Activated T-cell treated with anti-CD3 and anti-CD28 coated beads for 1 hour (primary cell): ENCODE data around the gene PTCSC3.
"Not testable (repeated sequence)": the region's sequence is repeated elsewhere in the genome, so short reads cannot be mapped to it uniquely, and the experiment has no call there.

Experiments
- DNase-seq: peaks from one replicate; pipeline ENCODE4 v3.0.0-alpha.2; 2020; ENCODE audit warnings: low read depth

PTCSC3 gene

GRCh38 chr14:36173161-36173560, 3.4 kb downstream of the PTCSC3 start:
- DNase-seq, result no peak

GRCh38 chr14:36171607-36172006, 4.9 kb downstream of the PTCSC3 start:
- DNase-seq, result no peak

DNA sequence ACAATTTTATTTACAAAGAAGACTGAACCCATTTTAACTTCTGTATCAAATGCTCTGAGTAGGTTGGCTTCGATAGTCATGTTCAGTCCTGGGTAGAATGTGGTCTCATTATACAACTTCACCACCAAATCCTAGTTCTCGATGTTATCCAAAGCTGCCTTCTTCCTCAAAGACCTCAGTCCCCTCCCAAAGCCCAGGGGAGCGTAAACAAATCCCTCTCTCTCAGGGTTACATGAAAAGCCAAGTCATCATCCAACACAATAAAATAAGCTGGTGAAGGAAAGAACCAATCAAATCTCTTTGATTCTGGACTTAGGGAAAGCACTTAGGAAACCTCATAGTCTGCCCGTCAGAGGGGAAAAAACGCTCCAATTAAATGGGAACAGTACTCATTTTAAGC, 9.1 kb downstream of the PTCSC3 start:
- DNase-seq, result no peak

GRCh38 chr14:36163451-36163850, 13.1 kb downstream of the PTCSC3 start:
- no peak for DNase-seq

GRCh38 chr14:36162267-36162666, 14.3 kb downstream of the PTCSC3 start:
- no peak for DNase-seq

GRCh38 chr14:36161776-36162175, 14.7 kb downstream of the PTCSC3 start:
- no peak for DNase-seq

DNA sequence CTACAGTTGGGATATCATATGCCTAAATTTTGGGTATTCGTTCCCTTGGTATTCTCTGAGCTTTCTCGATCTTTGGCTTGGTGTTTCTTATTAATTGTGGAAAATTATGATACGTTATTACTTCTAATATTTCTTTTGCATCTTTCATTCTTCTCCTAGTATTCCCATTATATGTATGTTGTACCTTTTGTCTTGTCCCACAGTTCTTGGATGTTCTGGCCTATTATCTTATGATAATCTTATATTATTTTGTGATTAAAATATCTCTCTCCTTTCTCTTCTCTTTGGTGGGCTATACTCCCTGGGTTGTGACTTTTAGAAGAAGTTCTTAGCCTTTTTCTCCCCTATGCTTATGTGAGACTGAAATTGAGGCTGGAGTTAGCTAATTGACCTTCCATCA, 25.2 kb downstream of the PTCSC3 start:
- no peak for DNase-seq

- DNase-seq, result no peak
Measured at GRCh38 chr14:36134038-36134437, 42.5 kb downstream of the PTCSC3 start.

- DNase-seq, result no peak
Measured at GRCh38 chr14:36132826-36133225, 43.7 kb downstream of the PTCSC3 start.

GRCh38 chr14:36130186-36130585, 46.3 kb downstream of the PTCSC3 start:
- DNase-seq, result no peak

GRCh38 chr14:36129181-36129580, 47.3 kb downstream of the PTCSC3 start:
- DNase-seq, result no peak

DNA sequence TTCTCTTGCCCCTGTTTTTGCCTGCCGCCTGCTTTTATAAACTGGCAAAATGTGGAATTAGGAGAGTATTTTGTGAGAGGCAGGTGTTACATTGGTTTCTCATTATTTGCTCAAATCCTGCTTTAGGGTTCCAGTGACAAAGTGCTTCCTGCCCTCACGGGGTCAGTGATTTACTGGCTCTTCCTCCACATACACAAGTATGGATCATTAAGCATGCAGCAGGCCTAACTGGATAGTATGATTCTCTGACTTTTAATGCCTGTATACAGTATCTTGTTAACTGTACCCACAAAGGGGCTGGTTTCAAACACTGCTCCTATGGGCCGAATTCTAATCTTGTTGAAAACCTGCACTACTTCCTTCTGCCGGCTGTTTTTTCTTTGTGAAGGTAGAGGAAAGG, 63.2 kb downstream of the PTCSC3 start:
- no peak for DNase-seq

GRCh38 chr14:36111822-36112583, 64.5 kb downstream of the PTCSC3 start:
- DNase-seq, result no peak

DNA sequence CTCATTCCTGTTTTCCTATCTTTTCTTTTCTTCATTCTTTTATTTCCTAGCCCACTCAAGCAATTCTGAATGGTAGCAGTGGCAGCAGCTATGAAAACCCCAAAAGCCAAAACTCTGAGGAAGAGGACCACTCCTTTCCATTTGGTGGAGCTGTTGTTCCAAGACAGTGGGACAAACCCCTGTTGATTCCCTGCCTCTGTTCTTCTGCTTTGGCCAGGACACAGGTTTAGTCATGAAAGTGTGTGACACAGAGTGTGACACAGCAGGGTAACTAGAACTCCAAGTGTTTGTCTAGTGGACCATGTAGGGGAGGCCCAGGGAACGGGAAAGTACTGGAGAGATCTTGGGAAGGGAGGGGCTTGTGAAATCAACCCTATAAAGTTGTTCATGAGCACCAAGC, 71.1 kb downstream of the PTCSC3 start:
- no peak for DNase-seq

- DNase-seq, result not testable (repeated sequence)
Measured at GRCh38 chr14:36104258-36104657, 72.3 kb downstream of the PTCSC3 start.

GRCh38 chr14:36099619-36100018, 76.9 kb downstream of the PTCSC3 start:
- no peak for DNase-seq

- no peak for DNase-seq
Measured at GRCh38 chr14:36097356-36097755, 79.2 kb downstream of the PTCSC3 start.

DNA sequence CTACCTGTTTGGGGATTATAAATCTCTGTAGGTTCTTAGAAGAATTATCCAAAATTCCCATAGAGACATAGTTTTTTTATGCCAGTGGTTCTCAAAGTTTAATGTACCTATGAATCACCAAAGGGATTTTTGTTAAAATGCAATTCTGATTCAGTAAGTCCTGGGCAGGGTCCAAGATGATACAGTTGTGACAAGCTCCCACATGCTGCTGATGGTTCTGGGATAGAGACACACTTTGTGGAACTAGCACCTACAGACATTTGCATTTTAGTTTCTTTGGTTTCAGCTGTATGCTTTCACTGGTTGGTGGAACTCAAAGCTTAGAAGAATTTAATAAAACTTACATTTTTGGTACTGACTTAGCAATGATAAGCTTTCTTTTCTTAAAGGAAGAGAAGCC, 80.4 kb downstream of the PTCSC3 start:
- DNase-seq, result no peak

- DNase-seq, result no peak
Measured at GRCh38 chr14:36094963-36095362, 81.6 kb downstream of the PTCSC3 start.

DNA sequence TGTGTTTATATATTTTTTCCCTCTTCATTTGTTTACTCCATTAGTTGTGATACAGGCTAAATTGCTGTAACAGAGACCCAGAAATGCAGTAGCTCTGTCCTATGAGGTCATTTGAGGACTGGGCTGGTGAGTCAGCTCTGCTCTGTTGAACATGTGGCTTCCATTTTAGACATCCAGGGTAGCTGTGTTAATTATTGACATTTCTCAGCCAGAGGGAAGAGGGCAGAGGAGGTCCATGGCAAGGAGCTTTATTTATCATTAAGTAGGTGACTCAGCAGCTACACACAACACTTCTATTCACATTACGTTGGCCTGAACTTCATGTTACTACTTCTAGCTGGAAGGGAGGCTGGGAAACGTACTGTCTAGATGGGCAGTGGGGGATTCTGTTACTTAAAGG, 85.4 kb downstream of the PTCSC3 start:
- DNase-seq, result no peak

- no peak for DNase-seq
Measured at GRCh38 chr14:36087411-36087810, 89.1 kb downstream of the PTCSC3 start.

GRCh38 chr14:36086629-36087395, 89.7 kb downstream of the PTCSC3 start:
- DNase-seq, result no peak

DNA sequence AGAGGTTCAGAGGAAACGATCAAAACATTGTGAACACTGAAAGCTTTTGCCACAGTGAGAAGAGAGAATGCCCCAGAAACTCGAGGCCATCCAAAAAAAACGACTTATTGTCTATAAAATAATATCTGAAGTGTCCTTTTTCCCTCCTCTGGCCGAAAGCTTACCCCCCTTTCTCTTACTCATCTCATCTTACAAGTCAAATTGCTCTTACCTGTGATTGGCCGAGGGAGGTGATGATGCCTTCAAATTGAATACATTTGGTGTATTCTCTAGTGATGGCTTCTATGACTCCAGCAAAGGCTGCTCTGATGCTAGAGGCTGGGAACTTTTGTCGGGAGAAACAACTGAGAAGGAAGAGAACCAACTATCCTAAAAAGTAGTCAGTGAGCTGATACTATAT, 90.7 kb downstream of the PTCSC3 start:
- no peak for DNase-seq
